GM18519 (cell line): ENCODE measurements around the gene SSPN.

Source experiments
- ATAC-seq: cut with Tn5 transposase; IDR thresholded peaks from one replicate; pipeline ENCODE4 v1.9.1; 2021; ENCODE audit warnings: mild to moderate bottlenecking, moderate library complexity; ENCODE audit not compliant: unreplicated experiment, low FRiP score

The SSPN gene

GRCh38 chr12:26185532-26186320, 9.6 kb upstream of the SSPN start:
- no peak for ATAC-seq

- no peak for ATAC-seq
Measured at GRCh38 chr12:26187014-26187798, 8.2 kb upstream of the SSPN start.

- ATAC-seq: no peak
Measured at GRCh38 chr12:26188127-26188526, 7.2 kb upstream of the SSPN start.

GRCh38 chr12:26188641-26189040, 6.7 kb upstream of the SSPN start:
- ATAC-seq: no peak

- no peak for ATAC-seq
Measured at GRCh38 chr12:26192142-26192541, 3.2 kb upstream of the SSPN start.

- no peak for ATAC-seq
Measured at GRCh38 chr12:26193539-26193938, 1.8 kb upstream of the SSPN start.

GRCh38 chr12:26195641-26196420, 458 bp downstream of the SSPN start:
- no peak for ATAC-seq

- ATAC-seq: no peak
Measured at GRCh38 chr12:26196421-26196716, 996 bp downstream of the SSPN start.

- no peak for ATAC-seq
Measured at GRCh38 chr12:26197832-26198231, 2.5 kb downstream of the SSPN start.

- no peak for ATAC-seq
Measured at GRCh38 chr12:26198742-26199141, 3.4 kb downstream of the SSPN start.

- ATAC-seq: no peak
Measured at GRCh38 chr12:26203167-26203780, 7.9 kb downstream of the SSPN start.

GRCh38 chr12:26204612-26205289, 9.4 kb downstream of the SSPN start:
- no peak for ATAC-seq

- ATAC-seq: no peak
Measured at GRCh38 chr12:26205298-26205697, 9.9 kb downstream of the SSPN start.

- ATAC-seq: no peak
Measured at GRCh38 chr12:26205941-26206340, 10.6 kb downstream of the SSPN start.

GRCh38 chr12:26211331-26211730, 16.0 kb downstream of the SSPN start:
- no peak for ATAC-seq

- no peak for ATAC-seq
Measured at GRCh38 chr12:26212396-26212795, 17.0 kb downstream of the SSPN start.

GRCh38 chr12:26212988-26213387, 17.6 kb downstream of the SSPN start:
- ATAC-seq: no peak

- ATAC-seq: no peak
Measured at GRCh38 chr12:26214121-26214520, 18.7 kb downstream of the SSPN start.

GRCh38 chr12:26219736-26220135, 24.4 kb downstream of the SSPN start:
- no peak for ATAC-seq

GRCh38 chr12:26224657-26225056, 29.3 kb downstream of the SSPN start:
- ATAC-seq: no peak
